Measurements from ENCODE around the gene PSMA2.

PSMA2 gene

GRCh38 chr7:42939457-42940240, 7.7 kb upstream of the PSMA2 start:
- DNase-seq, result no peak

GRCh38 chr7:42935861-42936260, 3.9 kb upstream of the PSMA2 start:
- DNase-seq, result no peak

GRCh38 chr7:42934291-42934690, 2.3 kb upstream of the PSMA2 start:
- no peak for DNase-seq

GRCh38 chr7:42932811-42933591, 1.0 kb upstream of the PSMA2 start:
- peak; percentile 49 for DNase-seq

- DNase-seq, result no peak
These were observed 534 bp downstream of the PSMA2 start for GRCh38 chr7:42931447-42931833.

- no peak for DNase-seq
These were observed 1.1 kb downstream of the PSMA2 start for GRCh38 chr7:42930889-42931288.

- no peak for DNase-seq
These were observed 2.5 kb downstream of the PSMA2 start for GRCh38 chr7:42929449-42929848.

GRCh38 chr7:42928754-42929153, 3.2 kb downstream of the PSMA2 start:
- DNase-seq, result no peak

GRCh38 chr7:42926204-42926603, 5.8 kb downstream of the PSMA2 start:
- DNase-seq, result no peak

- no peak for DNase-seq
These were observed 6.3 kb downstream of the PSMA2 start for GRCh38 chr7:42925630-42926029.

GRCh38 chr7:42924223-42924838, 7.6 kb downstream of the PSMA2 start:
- no peak for DNase-seq

- DNase-seq, result no peak
These were observed 9.8 kb downstream of the PSMA2 start for GRCh38 chr7:42922017-42922753.

GRCh38 chr7:42915356-42915755, 16.6 kb downstream of the PSMA2 start:
- DNase-seq, result no peak

- no peak for DNase-seq
These were observed 17.4 kb downstream of the PSMA2 start for GRCh38 chr7:42914421-42915045.

GRCh38 chr7:42914009-42914408, 18.0 kb downstream of the PSMA2 start:
- DNase-seq, result no peak

- DNase-seq, result no peak
These were observed 18.4 kb downstream of the PSMA2 start for GRCh38 chr7:42913591-42913990.

GRCh38 chr7:42911454-42912447, 20.2 kb downstream of the PSMA2 start, which contains the start of gene C7orf25:
C7orf25 (minus strand) TSS chr7:42912070; CDS start chr7:42910900, 1,170 bp downstream.
- peak; percentile 97 for DNase-seq

GRCh38 chr7:42910306-42910705, 21.7 kb downstream of the PSMA2 start:
- DNase-seq, result no peak

GRCh38 chr7:42907316-42907715, 24.7 kb downstream of the PSMA2 start:
- DNase-seq, result no peak

GRCh38 chr7:42906181-42906580, 25.8 kb downstream of the PSMA2 start:
- DNase-seq, result no peak

GRCh38 chr7:42902331-42902730, 29.6 kb downstream of the PSMA2 start:
- no peak for DNase-seq
